Ovary (tissue), 9 donors: ENCODE results near the gene TRABD2B. TPM values are rescaled to one million over a fixed set of nuclear protein-coding genes. Genes with fewer than 3 reads are reported as not detected.

Source experiments
- DNase-seq, 5 donors: peaks; one replicate each; pipeline ENCODE4 v3.0.0-alpha.2; 2019 to 2020
- H3K27ac ChIP-seq, 2 donors: fragments of 200-600 bp; one replicate each; pipeline versions ENCODE4 v1.5.1 to v1.8.0; 2019 to 2022
- H3K27me3 ChIP-seq: fragments of 200-600 bp; one replicate; pipeline ENCODE4 v1.8.0; 2022
- H3K36me3 ChIP-seq: fragments of 200-600 bp; sonication (generic); one replicate; pipeline ENCODE4 v1.5.1; 2019
- H3K4me1 ChIP-seq: one replicate; pipeline ENCODE4 v1.8.1; 2013; ENCODE audit warnings: mild to moderate bottlenecking, moderate library complexity; ENCODE audit not compliant: insufficient read depth
- H3K4me3 ChIP-seq: fragments of 200-600 bp; sonication (generic); one replicate; pipeline ENCODE4 v1.5.1; 2017
- H3K9me3 ChIP-seq, 2 donors: fragments of 200-600 bp in 1 of 2; sonication (generic) in 1 of 2; one replicate each; pipeline versions ENCODE4 v1.5.1 to v1.8.1; 2013 to 2019; ENCODE audit warnings: mild to moderate bottlenecking in 1 of 2, moderate library complexity in 1 of 2
- CTCF ChIP-seq, 3 donors: fragments of 450-650 bp in 2 of 3; fragments of 200-600 bp in 1 of 3; IDR thresholded peaks; one replicate each; pipeline versions ENCODE4 v1.5.1 to v1.8.0; 2016 to 2022; ENCODE audit warnings: antibody characterized with exemption in 3 of 3, mild to moderate bottlenecking in 1 of 3
- EP300 ChIP-seq: sonication (generic); formaldehyde crosslinking; IDR thresholded peaks from one replicate; pipeline ENCODE4 v1.6.1; 2017; ENCODE audit warnings: antibody characterized with exemption
- POLR2A ChIP-seq: fragments of 450-650 bp; IDR thresholded peaks from one replicate; pipeline ENCODE4 v1.6.1; 2017; ENCODE audit warnings: antibody characterized with exemption, mild to moderate bottlenecking, moderate library complexity
- WGBS, 3 donors: extraction: QIAGEN DNeasy Blood & Tissue Kit in 1 of 3; methylation state at CpG; one replicate each; pipeline versions ENCODE4 v1.1.5 to v1.1.7; 2013 to 2017; 5-methylcytosine and 5-hydroxymethylcytosine counted together
- intact Hi-C, 4 donors: fragments of 100-400 bp; cut with DNase I; formaldehyde crosslinking; loops; one replicate each; pipeline versions ENCODE4 v1.11.0 to v1.15.1; 2022 to 2023
- polyA plus RNA-seq, 2 donors: library from polyadenylated mRNA; stranded (reverse); fragments of 200-250 nt in 1 of 2; fragments of 350-450 nt in 1 of 2; fragmentation: Illumina TruSeq in 1 of 2; extraction: RNeasy Lipid Tissue Mini Kit (QIAGEN cat#74804) in 1 of 2; gene quantifications; one replicate each; pipeline ENCODE4 v1.2.3, GENCODE V29; 2013 to 2014
- total RNA-seq, 7 donors: library from RNA; depleted of rRNA in 2 of 7; stranded (reverse); fragments of >200 nt in 2 of 7; fragmentation: NEBNext Ultra II Directional in 3 of 7; extraction: Animal tissue kit (Norgen Biotek cat#: 25700) in 3 of 7; gene quantifications; one replicate each; pipeline versions ENCODE4 v1.1.0 to v1.2.4, GENCODE V29; 2016 to 2023
- donor health status: DM: no; HTN: no; CAD: no; lungs with moderate emphysema.
- donor health status: DM: no; HTN: no; CAD: no.
- donor health status: Bipolar disorder and iron deficiency.
- donor health status: DM: yes; HTN: yes; CAD: no.
- donor health status: DM: no; HTN: no; CAD: no.
- donor health status: DM: yes; HTN: yes; CAD: no.

Gene TRABD2B
- total and polyA plus RNA-seq, 9 donors, result 0.18 to 1.6 (median 0.52) TPM

DNA sequence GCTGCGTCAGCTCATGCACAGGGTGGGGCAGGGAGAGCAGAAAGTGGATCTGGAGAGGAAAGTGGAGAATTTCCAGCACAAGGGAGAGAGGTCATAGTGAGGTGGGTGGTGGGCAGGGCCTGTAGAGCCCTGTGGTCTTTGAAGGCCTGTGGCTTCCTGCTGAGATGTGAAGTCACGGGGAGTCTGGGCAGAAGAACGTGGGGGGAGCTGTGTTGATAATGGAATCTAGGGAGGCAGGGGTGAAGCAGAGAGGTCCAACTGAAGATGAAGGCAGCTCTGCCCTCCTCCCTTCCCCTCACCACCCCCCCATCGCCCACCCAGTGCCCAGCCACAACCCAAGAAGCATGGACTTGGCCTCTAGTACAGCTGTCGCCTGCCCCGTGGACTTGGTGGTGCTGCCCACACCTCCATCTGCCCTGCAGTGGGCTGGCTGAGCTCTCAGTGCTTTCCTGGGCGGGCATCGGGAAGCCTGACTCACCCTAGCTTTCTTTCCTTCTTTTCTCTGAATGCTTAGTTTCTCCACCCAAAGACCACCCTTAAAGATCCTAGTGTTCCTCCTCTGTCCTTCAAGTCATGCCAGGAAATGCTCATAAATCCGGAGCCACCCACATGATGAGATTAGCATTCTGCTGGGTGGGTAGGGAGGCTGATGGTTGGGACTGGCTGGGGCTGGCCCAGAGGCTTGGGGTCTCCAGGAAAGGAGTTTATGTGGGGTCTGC lies 186.1 kb downstream of the TRABD2B start:
- intact Hi-C loops, result no loop called here
- no peak for DNase-seq
- Histone ChIP-seq H3K4me3 (no peak overlapping the region), H3K27ac (no peak overlapping the region), H3K36me3 (no peaks in the 10 kb centered on the region), H3K4me1 (no peaks in the 10 kb centered on the region), H3K9me3 (no peaks in the 10 kb centered on the region), H3K27me3 (no peaks in the 10 kb centered on the region)
- WGBS, 3 donors, result 74 to 76% (median 74%) methylated on average over 9 of the region's 9 CpGs
- no peak for TF ChIP-seq POLR2A
- no peak for TF ChIP-seq EP300
- no peak for TF ChIP-seq CTCF (IDR thresholded peaks at IDR 0.05)

DNA sequence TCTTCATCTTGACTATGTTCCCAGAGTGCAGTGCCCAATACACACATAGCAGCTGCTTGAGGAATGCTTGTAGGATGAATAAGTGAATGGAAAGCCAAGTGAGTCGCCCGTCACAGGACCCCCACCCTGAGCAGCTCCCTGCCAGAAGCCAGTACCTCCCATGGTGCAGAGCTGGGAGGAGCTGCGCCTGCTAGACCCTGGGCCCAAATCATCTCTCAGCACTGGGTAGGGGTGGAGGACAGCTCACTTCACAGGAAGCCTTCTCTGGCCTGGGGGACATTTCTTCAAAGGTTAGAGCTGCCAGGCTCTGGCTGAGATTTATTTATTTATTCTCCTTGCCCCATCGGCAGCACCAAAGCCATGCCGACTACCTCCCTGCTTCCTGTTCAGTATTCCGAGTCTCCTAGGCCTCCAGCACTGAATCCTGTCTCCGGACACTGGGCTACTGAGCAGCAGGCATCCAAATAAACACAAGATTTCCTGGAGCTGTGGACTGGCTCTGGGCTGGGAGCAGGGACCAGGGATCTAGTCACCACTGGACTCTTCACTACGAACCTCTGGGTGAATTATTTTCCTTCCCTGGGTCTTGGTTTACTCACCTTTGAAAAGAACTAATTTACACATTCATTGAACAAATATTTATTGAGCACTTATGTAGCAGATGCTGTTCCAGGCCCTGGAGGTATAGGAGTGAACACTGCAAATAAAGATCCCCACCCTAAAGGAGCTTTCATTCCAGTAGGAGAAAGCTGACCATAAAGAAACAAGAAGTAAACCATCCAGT lies 187.7 kb downstream of the TRABD2B start:
- H3K36me3 ChIP-seq, result no peaks in the 10 kb centered on the region
- no peak overlapping the region for H3K27ac ChIP-seq
- DNase-seq, result no peak
- intact Hi-C loops, result no loop called here
- H3K4me3 ChIP-seq, result no peak overlapping the region
- H3K27me3 ChIP-seq, result no peaks in the 10 kb centered on the region
- H3K9me3 ChIP-seq, result no peaks in the 10 kb centered on the region
- TF ChIP-seq EP300 (no peak), POLR2A (no peak), CTCF (IDR thresholded peaks at IDR 0.05) (no peak)
- WGBS, 3 donors, result 53 to 67% (median 62%) methylated on average over 8 of the region's 8 CpGs
- H3K4me1 ChIP-seq, result no peaks in the 10 kb centered on the region

- no peaks in the 10 kb centered on the region for H3K27me3 ChIP-seq
- H3K27ac ChIP-seq, result no peak overlapping the region
- TF ChIP-seq CTCF (IDR thresholded peaks at IDR 0.05) (no peak), EP300 (no peak), POLR2A (no peak)
- 76 to 90% (median 82%) methylated on average over 2 of the region's 2 CpGs for WGBS, 3 donors
- H3K4me3 ChIP-seq, result no peak overlapping the region
- DNase-seq, result no peak
- no peaks in the 10 kb centered on the region for H3K36me3 ChIP-seq
- H3K9me3 ChIP-seq, result no peaks in the 10 kb centered on the region
- intact Hi-C loops, result no loop called here
- H3K4me1 ChIP-seq, result no peaks in the 10 kb centered on the region
Measured at GRCh38 chr1:47808612-47809011, 188.6 kb downstream of the TRABD2B start.

GRCh38 chr1:47805921-47806361 lies 191.2 kb downstream of the TRABD2B start:
- Histone ChIP-seq H3K9me3 (no peaks in the 10 kb centered on the region), H3K27ac (no peak overlapping the region), H3K4me3 (no peak overlapping the region), H3K4me1 (no peaks in the 10 kb centered on the region), H3K27me3 (no peaks in the 10 kb centered on the region), H3K36me3 (no peaks in the 10 kb centered on the region)
- intact Hi-C loops, result no loop called here
- 30 to 34% (median 30%) methylated on average over 6 of the region's 6 CpGs for WGBS, 3 donors
- TF ChIP-seq EP300 (no peak), CTCF (IDR thresholded peaks at IDR 0.05) (no peak), POLR2A (no peak)
- no peak for DNase-seq
